ENCODE results near the gene FAM174C.
"Not testable (repeated sequence)": the region's sequence is repeated elsewhere in the genome, so short reads cannot be mapped to it uniquely, and the experiment has no call there.

The FAM174C gene

DNA sequence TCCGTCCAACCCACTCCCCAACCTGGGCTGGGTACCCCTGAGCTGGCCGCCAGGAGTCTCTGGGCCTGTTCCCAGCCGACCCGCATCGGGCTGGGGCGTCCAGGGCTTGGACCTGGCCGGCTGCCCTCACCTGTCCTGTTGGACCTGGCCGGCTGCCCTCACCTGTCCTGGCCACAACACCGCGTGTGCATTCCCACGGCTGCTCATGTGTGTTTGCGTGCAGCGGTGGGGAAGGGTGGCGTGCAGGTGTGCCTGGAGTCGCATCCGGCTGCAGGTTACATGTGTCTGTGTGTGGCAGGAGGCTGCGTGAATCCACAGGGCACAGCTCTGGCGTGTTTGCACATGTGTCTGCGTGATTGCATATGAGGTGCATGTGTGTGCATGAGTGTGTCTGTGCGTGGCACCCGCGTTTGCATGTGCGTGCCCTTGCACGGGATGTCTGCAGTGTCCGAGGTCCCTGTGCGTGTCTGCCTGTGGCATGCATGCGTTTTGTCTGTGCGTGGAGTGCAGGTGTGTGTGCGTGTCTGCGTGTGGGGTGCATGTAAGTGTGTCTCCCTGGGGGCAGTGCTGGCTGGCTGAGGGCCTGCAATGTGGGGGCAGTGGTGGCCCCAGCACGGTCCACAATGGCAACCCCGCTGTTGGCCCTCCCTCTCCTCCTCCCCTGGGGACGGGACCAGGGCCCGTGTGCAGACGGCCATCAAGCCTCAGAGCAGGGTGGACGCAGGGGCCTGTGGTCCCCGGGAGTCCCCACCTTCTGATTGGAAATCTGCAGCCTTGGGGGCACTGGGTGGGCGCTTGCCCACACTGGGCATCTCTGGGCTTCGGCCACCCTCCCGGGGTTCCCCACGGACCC lies 13.7 kb downstream of the FAM174C start:
- DNase-seq = no peak

DNA sequence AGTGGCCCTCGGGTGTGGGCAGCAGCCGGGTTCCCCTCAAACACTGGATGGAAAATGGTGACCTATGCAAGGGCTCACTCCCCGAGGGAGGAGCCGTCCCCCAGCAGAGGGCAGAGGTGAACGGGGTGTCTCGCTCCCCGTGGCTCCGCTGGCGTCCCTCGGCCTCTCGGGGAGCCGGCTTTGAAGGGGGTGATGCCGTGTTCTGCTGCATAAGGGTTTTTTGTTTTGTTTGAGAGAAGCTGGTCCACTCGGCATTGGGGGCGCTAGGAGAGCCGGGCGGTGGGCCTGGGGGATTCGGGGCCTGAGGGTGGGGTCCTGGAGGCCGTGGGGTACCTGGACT lies 14.3 kb downstream of the FAM174C start:
- DNase-seq = no peak

DNA sequence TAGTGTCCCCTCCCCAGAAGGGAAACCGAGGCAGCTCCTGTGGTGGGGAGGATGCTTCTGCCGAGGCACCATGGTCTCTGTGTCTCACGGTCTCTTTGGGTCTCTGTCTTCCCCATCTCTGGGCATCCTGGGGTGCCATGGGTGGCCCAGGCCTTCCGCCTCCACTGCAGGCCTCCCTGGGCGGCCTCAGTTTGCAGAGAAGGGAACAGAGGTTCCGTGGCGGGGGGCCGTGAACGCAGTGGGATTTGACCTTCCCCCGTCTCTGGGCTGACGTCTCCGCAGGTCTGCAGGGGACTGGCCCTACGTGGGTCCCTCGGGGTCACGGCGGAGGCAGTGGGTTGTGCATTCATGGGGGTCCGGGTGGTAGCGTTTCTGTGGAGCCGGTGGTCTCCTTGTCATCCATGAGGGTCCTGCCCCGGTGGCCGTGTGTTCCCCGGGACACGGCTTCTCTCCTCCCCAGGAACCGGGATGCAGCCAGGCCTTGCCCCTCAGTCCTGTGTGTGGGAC lies 14.9 kb downstream of the FAM174C start:
- DNase-seq = no peak

DNA sequence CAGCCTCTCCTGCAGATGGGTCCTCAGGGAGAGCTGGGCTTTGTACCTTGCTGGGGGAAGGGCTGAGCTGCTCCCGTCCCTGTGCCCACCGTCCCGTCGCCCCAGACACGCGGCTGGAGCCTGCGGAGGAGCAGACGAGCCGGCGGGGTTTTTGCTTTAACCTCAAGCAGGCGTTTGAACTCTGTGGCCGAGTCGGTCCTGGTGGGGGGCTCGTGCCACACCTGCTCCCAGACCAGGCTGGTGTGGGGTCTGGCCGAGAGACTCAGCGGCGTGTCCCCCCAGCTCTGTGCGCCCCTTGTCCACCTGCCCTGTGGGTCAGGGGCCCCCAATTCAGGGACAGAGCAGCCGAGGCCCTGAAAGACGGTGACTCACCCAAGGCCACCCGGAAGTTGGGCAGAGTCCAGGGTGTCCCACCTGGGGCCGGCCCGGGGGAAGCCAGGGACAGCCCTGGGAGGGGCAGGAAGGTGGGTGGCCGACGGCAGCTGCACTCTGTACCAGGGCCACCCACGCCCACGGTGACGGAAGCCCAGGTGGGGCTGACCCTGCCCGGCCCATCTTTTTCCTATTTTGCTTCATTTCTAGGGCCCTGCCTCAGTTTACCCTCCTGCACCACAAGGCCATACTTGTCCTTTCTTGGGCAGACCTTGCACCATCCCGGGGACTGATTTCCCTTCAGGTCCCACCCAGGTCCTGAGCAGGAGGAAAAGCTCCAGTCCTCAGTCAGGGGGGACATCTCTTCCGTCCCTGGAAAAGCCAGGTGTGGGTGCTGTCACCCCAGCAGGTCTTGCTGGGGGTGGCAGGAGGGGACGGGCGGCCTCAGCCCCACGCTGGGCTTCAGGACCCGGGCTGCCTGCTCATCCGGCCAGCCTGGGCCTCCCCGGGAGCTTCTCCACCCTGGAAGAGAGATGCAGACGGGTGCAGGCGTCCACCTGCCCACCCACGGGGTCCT lies 15.6 kb downstream of the FAM174C start:
- DNase-seq = no peak

DNA sequence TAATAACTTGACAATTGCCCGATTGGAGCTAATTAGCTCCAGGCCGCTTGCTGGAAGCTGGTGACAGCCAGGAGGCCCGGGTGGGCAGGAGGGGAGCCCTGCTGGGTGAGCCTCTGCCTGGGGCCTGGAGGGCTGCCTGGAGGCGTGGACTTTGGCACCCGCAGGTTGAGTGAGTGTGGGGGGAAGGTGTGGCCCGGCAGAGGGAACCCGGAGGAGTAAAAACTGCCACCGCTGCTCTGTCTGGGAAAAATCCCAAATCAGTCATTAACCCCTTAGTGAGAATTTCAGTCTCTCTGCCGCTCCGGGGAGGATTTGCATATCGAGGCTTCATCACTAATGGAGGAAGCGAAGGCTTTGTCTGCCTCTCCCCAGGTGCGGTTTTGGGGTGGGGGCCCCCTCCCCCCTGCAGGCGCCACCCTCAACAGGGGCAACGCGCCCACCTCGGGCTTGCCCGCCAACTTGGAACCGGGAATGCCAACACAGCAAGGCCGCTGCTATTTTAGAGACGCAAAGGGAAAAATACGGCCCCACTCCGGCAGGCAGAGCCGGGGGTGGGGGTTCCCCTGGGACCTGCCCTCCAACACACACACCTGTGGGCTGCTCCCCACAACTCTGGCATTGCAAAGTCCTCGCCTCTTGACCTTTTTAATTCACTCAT lies 16.6 kb downstream of the FAM174C start:
- DNase-seq = no peak

DNA sequence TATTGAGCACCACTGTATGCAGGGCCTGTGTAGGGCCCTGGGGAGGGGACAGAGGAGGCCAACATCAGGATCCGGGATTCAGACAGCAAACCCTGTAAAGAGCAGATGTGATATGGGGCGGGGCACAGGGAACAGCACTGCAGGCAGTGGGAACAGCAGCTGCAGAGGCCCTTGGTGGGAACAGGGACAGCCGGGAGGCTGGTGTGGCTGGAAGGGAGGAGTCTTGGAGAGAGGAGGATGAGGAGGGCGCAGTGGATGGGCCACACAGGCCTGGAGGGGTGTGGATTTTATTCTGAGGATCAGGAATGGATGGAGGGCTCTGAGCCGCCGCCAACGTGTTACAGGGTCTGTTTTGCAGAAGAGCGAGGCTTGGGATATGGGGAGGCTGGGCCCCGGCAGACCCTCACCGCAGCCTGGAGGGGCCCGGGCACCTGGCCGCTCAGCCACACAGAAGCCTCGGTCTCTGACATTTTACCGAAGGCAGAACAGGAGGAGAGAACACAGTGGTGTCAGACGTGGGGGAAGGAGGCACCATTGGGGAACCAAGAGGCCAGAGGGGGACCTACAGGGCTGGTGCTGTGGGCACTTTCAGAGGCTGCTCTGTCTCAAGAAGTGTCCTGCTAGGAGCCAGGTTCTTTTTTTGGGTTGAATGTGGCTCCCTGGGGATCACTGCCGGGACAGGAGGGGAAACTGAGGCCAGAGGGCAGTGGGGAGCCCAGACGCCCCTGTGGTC lies 17.3 kb downstream of the FAM174C start:
- DNase-seq = no peak

DNA sequence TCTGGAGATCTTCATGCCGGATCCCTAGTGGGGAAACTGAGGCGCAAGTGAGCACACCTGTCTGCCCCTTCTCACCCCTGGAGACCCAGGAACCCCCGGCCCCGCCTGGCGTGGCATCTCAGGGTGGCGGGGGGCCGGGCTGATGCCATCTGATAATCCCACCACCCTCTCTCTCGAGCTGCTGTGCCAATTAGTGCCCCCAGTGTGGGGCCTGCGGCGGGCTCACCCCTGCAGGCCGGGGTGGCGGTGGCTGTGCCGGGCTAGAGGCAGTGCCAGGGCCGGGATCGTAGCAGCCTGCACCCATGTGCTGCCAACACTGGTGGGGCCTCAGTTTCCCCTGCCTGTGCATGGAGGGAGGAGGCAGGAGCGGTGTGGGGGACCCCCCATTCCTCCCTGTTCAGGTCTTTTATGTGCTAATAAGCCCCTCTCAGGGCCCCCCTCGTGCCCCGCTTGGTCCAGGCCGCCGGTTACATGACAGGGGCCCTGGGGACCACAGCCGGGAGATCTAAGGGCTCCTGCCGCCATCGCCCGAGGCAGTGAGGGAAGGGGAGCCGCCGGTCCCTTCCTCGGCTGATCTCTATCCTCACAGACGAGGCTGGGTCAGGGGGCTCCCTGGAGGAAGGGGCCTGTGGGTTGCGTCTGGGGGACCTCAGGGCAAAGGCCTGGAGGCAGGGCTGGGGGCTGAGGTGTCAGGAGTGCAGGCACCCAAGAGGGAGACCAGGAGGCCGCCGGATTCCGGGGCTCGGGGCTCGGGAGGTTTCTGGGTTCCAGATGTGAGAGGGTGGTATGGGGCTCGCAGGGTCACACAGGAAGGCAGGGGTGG lies 18.7 kb downstream of the FAM174C start:
- DNase-seq = no peak

DNA sequence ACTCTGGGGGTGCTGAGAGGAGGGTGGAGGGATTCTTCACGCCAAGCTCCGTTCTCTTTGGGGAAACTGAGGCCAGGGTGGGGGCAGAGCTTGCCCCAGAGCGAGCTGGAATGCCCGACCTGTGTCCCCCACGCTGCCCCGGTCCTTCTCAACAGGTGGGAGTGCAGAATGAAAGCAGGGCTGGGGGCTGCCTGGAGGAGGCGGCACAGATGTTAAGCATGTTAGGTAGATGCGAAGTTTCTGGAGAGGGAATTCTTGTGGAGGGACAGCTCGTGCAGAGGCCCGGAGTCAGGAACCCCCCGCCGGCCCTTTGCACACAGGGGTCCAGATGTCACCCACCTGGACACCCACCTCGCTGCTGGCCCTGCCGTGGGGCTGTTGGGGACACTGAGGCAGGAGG lies 19.4 kb downstream of the FAM174C start:
- DNase-seq = no peak

DNA sequence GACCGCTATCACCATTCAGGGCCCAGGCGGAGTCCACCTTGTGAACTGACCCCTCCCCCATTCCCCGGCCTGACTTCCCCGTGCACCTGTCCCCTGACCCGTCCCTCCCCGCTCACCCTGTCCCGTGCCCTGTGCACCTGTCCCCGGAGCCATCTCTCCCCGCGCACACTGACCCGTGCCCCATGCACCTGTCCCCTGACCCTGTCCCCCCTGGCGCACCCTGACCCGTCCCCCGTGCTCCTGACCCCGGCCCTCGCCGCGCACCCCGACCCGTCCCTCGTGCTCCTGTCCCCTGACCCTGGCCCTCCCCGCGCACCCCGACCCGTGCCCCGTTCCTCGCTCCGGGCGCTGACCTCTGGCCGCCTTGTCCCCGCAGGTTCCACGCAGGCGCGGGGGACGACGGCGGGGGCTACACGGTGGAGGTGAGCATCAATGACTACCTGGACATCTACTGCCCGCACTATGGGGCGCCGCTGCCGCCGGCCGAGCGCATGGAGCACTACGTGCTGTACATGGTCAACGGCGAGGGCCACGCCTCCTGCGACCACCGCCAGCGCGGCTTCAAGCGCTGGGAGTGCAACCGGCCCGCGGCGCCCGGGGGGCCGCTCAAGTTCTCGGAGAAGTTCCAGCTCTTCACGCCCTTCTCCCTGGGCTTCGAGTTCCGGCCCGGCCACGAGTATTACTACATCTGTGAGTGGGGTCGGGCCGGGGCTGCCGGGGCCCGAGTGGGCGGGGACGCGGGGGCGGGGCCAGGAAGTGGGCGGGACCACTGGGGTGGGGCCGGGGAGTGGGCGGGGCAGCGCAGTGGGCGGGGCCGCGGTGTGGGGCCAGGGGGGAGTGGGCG lies 20.1 kb downstream of the FAM174C start:
- no peak for DNase-seq

DNA sequence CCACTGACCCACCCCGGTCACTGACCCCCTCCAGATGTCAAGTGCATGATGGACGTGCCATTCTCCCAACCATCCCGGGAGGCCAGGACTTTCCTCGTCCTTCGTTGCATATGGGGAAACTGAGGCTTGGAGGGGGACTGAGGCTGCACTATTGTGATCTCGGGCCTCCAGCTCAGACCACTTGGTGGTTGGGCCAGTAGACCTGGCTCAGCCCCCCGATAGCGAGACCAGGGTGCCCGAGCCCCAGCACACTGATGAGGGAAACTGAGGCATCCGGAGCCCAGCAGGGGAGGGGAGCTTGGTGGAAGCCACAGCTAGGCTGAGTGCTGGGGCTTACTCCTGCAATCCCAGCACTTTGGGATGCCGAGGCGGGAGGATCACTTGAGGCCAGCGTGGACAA lies 20.7 kb downstream of the FAM174C start:
- DNase-seq = no peak

DNA sequence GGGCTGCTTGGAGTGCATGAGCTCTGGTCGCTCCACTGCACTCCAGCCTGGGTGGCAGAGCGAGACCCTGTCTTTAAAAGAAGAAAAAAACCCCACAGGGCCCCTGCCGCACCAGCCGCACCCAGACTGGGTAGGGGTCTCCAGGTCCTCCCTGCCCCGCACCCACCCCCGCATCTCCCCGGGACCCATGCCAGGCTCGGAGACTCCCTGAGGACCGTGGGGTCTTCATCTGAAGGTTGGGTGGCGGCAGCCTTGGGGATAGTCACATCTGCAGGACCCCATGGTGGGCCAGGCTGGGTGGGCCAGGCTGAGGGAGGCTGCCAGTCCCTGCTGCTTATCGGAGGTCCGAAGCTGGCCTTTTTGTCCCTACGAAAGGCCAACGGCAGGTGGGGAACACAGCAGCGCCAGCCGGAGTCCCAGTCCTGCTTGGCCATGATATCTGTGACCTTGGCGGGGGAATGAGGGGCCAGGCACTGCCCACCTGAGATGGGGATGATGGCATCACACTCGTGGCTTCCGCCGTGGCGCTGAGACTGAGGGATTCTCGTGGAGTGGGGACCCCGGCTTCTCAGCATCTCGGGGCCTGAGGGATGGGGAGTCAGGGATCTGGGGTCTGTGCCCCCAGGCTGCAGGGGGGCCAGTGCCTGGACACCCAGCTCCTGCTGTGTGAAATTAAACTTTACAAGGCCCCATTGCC lies 21.4 kb downstream of the FAM174C start:
- DNase-seq = no peak

DNA sequence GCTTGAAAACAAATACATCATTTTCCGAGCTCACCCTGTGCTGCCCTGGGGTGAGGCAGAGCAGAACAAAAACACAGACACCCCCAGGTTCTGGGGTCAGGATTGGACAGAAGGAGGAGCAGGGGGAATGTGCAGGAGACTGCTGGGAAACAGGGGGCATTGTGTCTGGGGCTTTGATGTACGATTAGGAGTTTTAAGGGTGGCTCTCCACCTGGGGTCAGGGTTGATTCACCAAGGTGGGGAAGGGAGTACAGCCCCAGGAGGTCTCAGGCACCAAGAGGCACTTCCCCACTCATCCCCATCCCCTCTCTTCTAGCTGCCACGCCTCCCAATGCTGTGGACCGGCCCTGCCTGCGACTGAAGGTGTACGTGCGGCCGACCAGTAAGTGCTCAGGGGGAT lies 22.9 kb downstream of the FAM174C start:
- no peak for DNase-seq

DNA sequence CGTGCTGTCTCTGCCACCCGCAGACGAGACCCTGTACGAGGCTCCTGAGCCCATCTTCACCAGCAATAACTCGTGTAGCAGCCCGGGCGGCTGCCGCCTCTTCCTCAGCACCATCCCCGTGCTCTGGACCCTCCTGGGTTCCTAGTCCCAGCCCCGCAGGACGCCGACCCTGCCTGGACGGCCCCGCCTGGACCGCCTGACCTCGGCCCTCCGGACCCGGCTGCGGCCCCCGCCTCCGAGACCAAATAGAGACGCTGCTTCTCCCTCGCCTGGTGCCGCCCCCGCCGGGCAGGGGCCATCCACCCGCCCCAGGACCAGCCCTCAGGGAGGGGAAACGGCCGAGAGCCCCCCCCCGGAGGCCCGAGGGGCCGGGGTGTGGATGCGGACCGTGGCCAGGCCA lies 24.5 kb downstream of the FAM174C start:
- no peak for DNase-seq

DNA sequence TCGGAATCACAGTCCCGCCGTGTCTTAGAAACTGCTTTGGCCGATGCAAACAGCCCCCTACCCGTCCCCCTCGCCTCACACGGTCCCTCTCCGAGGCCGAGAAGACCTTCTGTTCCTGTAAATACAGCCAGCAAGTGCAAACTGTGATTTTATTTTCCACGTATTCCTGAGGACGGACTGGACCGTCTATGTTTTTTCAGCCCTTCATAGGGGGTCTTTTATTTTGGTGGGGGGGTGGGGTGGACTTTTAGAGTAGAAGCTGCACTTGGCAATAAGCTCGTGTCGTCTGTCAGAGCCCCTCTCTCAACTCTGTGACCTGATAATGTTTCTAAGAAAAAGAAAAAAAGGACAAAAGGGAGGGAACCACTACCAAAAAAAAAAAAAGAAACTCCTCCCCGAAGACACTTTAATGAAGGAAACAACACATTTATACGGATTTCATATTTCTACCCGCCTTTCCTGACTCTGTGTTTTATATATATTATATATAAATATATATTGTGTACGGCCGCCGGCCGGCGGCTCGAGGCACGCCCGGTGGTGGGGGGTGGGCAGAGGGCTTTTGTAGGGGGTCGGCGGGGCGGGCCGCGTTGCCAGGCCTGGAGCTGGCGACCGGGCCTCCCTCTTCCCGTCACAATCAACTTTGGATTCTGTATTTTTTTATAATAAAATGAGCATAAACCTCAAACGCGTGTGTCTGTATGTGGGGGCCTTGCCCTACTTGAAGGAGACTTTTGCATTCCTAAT lies 25.6 kb downstream of the FAM174C start:
- DNase-seq = no peak

DNA sequence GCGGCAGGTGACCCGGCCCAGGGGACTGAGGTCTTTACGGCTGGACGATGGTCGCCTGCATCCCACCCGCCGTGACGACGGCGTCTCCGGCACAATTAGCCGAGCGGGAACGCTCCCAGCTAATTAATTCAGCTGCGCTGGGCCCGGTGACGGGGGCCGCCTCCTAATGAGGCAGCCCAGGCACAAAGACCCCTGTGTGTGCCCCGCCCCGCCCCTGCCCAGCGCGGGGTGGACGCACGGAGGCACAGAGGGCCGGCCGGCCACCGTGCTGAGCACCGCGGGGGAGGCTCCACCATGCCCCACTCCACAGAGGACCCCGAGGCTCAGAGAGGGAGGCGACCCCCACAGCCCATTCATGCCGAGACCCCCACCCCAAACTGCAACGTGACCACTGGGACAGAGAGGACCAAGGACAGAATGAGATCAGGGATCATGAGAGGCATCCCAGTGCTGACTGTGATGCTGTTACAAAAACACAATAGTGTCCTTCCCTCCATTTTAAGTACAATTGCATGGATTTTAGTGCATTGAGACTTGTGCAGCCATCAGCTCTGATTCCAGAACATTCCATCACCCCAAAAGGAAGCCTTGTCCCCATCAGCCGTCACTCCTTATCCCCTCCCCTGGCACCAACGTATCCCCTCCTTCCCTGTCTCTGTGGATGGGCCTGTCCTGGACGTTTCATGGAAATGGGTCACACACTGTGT lies 27.4 kb downstream of the FAM174C start:
- DNase-seq = no peak

DNA sequence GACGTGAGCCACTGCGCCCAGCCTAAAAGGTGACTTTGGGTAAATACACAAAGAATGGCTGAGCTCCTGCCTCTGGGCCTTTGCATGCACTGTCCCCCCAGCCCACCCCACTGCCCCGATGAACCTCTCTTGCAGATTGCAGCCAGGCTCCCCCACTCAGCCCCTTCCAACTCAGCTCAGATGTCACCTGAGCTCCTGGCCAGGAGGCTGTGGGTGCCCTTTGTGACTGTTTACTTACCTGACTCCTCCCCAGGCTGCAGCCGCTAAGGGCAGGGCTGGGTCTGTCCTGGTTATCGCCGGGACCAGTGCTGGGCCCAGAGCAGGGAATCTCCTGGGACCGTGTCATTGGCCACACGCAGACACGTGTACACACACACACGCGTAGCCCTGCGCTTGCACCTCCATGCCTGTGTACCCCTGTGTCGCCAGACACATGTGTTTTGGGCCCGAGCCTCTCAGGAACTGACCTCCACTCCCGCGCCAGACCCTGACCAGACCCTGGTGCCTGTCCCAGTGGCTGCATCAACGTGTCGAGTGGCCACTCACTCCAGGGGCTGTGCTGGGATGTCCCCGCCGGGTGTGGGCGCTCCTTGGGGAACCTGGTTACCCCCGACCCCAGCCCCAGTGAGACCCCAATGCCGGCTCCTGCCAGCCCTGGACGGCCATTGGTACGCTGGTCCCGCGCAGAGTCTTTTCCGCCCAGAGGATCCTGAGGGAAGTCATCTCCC lies 29.0 kb downstream of the FAM174C start:
- no peak for DNase-seq

DNA sequence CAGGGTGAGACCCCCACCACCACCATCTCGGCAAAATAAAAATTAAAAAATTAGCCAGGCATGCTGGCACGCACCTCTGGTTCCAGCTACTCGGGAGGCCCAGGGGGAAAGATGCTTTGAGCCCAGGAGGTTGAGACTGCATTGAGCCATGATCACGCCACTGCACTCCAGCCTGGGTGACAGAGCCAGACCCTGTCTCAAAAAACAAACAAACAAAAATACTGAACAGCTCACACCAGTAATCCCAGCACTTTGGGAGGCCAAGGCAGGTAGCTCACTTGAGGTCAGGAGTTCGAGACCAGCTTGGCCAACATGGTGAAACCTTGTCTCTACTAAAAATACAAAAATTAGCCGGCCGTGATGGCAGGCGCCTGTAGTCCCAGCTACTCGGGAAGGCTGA lies 30.0 kb downstream of the FAM174C start:
- not testable (repeated sequence) for DNase-seq

DNA sequence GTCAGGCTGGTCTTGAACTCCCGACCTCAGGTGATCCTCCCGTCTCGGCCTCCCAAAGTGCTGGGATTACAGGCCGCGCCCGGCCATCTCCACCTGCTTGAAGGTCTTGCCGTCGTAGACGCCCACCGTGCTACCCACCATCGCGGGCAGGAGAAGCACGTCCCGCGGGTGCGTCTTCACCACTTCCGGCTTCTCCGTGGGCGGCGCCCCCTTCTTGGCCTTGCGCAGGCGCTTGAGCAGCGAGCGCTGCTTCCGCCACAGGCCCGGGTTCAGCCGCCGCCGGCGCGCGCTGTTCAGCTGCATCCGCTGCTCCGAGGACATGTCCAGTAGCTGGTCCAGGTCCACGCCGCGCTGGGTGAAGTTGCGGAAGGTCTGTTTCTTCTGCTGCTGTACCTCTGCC lies 32.0 kb downstream of the FAM174C start:
- no peak for DNase-seq
